GM23338 (cell line): ENCODE measurements around the gene IPPK. TPM values are rescaled to one million over a fixed set of nuclear protein-coding genes. Genes with fewer than 3 reads are reported as not detected.
"Not testable (repeated sequence)": the region's sequence is repeated elsewhere in the genome, so short reads cannot be mapped to it uniquely, and the experiment has no call there.

Experiments used
- ATAC-seq: fragments of 200-7000 bp; cut with Tn5 transposase; 3 replicates; pipeline ENCODE4 v1.9.1; 2020
- DNase-seq: peaks from one replicate; pipeline ENCODE4 v3.0.0-alpha.2; 2015; ENCODE audit warnings: low spot score
- H2AFZ ChIP-seq: fragments of 200-600 bp; sonication (generic); 2 replicates; pipeline ENCODE4 v1.8.0; 2016; ENCODE audit warnings: antibody characterized with exemption, mild to moderate bottlenecking, moderate library complexity
- H3F3A ChIP-seq: fragments of 200-600 bp; sonication (generic); replicated peaks from 2 replicates; pipeline ENCODE4 v1.8.0; 2017; ENCODE audit warnings: antibody characterized with exemption, mixed run types, low read depth
- H3K27ac ChIP-seq: fragments of 200-600 bp; sonication (generic); 2 replicates; pipeline ENCODE4 v1.6.1; 2016; ENCODE audit warnings: low read depth
- H3K27me3 ChIP-seq: fragments of 200-600 bp; sonication (generic); 2 replicates; pipeline ENCODE4 v1.8.0; 2016; ENCODE audit warnings: mild to moderate bottlenecking, mixed run types, moderate library complexity; ENCODE audit not compliant: insufficient read depth
- H3K36me3 ChIP-seq: fragments of 200-600 bp; sonication (generic); 2 replicates; pipeline ENCODE4 v1.8.0; 2016; ENCODE audit warnings: mild to moderate bottlenecking; ENCODE audit not compliant: insufficient read depth
- H3K4me1 ChIP-seq: fragments of 200-600 bp; sonication (generic); 2 replicates; pipeline ENCODE4 v1.8.0; 2016; ENCODE audit warnings: mild to moderate bottlenecking, moderate library complexity; ENCODE audit not compliant: insufficient read depth
- H3K4me2 ChIP-seq: fragments of 200-600 bp; sonication (generic); 2 replicates; pipeline ENCODE4 v1.7.1; 2017; ENCODE audit warnings: mixed run types
- H3K4me3 ChIP-seq: fragments of 200-600 bp; sonication (generic); 2 replicates; pipeline ENCODE4 v1.6.1; 2016; ENCODE audit warnings: mixed run types
- H3K79me2 ChIP-seq: fragments of 200-600 bp; sonication (generic); replicated peaks from 2 replicates; pipeline ENCODE4 v1.8.0; 2017; ENCODE audit warnings: mild to moderate bottlenecking; ENCODE audit not compliant: insufficient read depth
- H3K9me2 ChIP-seq: fragments of 200-600 bp; sonication (generic); 2 replicates; pipeline ENCODE4 v1.8.0; 2017; ENCODE audit not compliant: insufficient read depth
- H4K20me1 ChIP-seq: fragments of 200-600 bp; sonication (generic); replicated peaks from 2 replicates; pipeline ENCODE4 v1.8.0; 2017; ENCODE audit warnings: mild to moderate bottlenecking; ENCODE audit not compliant: insufficient read depth
- H3K27ac Mint-ChIP-seq: 2 replicates; pipeline ENCODE4 v1.8.0; 2020; ENCODE audit warnings: inconsistent platforms, mild to moderate bottlenecking, moderate library complexity, mixed read lengths
- H3K27me3 Mint-ChIP-seq: 3 replicates; pipeline ENCODE4 v1.8.0; 2022; ENCODE audit warnings: low read depth, mild to moderate bottlenecking, moderate library complexity, mixed read lengths, inconsistent platforms; ENCODE audit not compliant: insufficient read depth, poor library complexity
- H3K36me3 Mint-ChIP-seq: 3 replicates; pipeline ENCODE4 v1.8.0; 2021; ENCODE audit warnings: low read depth, mild to moderate bottlenecking, inconsistent platforms, moderate library complexity, mixed read lengths
- H3K4me1 Mint-ChIP-seq: 3 replicates; pipeline ENCODE4 v1.8.0; 2020; ENCODE audit warnings: mild to moderate bottlenecking, inconsistent platforms, mixed read lengths
- H3K4me3 Mint-ChIP-seq: 3 replicates; pipeline ENCODE4 v1.8.0; 2021; ENCODE audit warnings: moderate library complexity, mild to moderate bottlenecking, inconsistent platforms, mixed read lengths
- H3K9me3 Mint-ChIP-seq: 3 replicates; pipeline ENCODE4 v1.8.0; 2020; ENCODE audit warnings: moderate library complexity, mild to moderate bottlenecking, inconsistent platforms, mixed read lengths
- ETS1 ChIP-seq: IDR thresholded peaks from 2 replicates; pipeline ENCODE4 v1.6.1; 2016; ENCODE audit warnings: antibody characterized with exemption
- EZH2phosphoT487 ChIP-seq: fragments of 200-600 bp; sonication (generic); IDR thresholded peaks from one replicate; pipeline ENCODE4 v1.8.1; 2018; ENCODE audit warnings: antibody characterized with exemption; ENCODE audit not compliant: unreplicated experiment
- JUNB ChIP-seq: IDR thresholded peaks from one replicate; pipeline ENCODE4 v1.6.1; 2016; ENCODE audit warnings: antibody characterized with exemption; ENCODE audit not compliant: unreplicated experiment
- NANOG ChIP-seq: IDR thresholded peaks from 2 replicates; pipeline ENCODE4 v1.6.1; 2016; ENCODE audit warnings: antibody characterized with exemption, borderline replicate concordance
- STAT1 ChIP-seq: IDR thresholded peaks from one replicate; pipeline ENCODE4 v1.6.1; 2016; ENCODE audit warnings: antibody characterized with exemption; ENCODE audit not compliant: unreplicated experiment
- ZNF114 ChIP-seq: fragments of 250-450 bp; sonication (Bioruptor Pico); IDR thresholded peaks from 2 replicates; pipeline ENCODE4 v1.5.0; 2020; ENCODE audit warnings: mild to moderate bottlenecking, moderate library complexity
- ZNF331 ChIP-seq: fragments of 250-450 bp; sonication (Bioruptor Pico); IDR thresholded peaks from 2 replicates; pipeline ENCODE4 v1.5.0; 2020; ENCODE audit warnings: low read depth, mild to moderate bottlenecking, moderate library complexity
- polyA plus RNA-seq: library from polyadenylated mRNA; unstranded; fragments of >200 nt; fragmentation: Nextera tagmentation; extraction: Ambion mirVana; gene quantifications from 2 replicates; pipeline ENCODE4 v1.2.1, GENCODE V29; 2016
- total RNA-seq: library from RNA; depleted of rRNA; stranded (reverse); fragments of >200 nt; shearing (Covaris generic); gene quantifications from 2 replicates; pipeline ENCODE4 v1.2.3, GENCODE V29; 2014
- TF ChIP-seq, protein P1 (sequence below): fragments of 250-450 bp; sonication (Bioruptor Pico); IDR thresholded peaks from 2 replicates; pipeline ENCODE4 v1.5.0; 2020; ENCODE audit warnings: mild to moderate bottlenecking, moderate library complexity

Gene IPPK
- total and polyA plus RNA-seq, 2 experiments from 2014 or later: 6.5 to 17.5 TPM

- TF ChIP-seq ETS1: no peak
- no peak for TF ChIP-seq EZH2phosphoT487
- TF ChIP-seq STAT1: no peak
- TF ChIP-seq ZNF114 (CRISPR knock-in tag): no peak
Observed at GRCh38 chr9:92595930-92596329, 74.0 kb downstream of the IPPK start (continued).

GRCh38 chr9:92595075-92595474, 74.9 kb downstream of the IPPK start:
- not testable (repeated sequence) for H3K9me3 Mint-ChIP-seq, H3K27me3 Mint-ChIP-seq, H3K27me3 ChIP-seq, H3K27ac Mint-ChIP-seq, H2AFZ ChIP-seq, H3K4me2 ChIP-seq, H3K4me1 Mint-ChIP-seq, H3K4me3 Mint-ChIP-seq, ATAC-seq, H4K20me1 ChIP-seq, H3K9me2 ChIP-seq, H3K4me1 ChIP-seq, H3K79me2 ChIP-seq, H3K27ac ChIP-seq, H3K36me3 ChIP-seq, H3K4me3 ChIP-seq, H3K36me3 Mint-ChIP-seq, DNase-seq, H3F3A ChIP-seq

- DNase-seq (no peak), ATAC-seq (no peak)
- H3K4me3 Mint-ChIP-seq: no peak overlapping the region
- TF ChIP-seq ETS1 (no peak), JUNB (no peak), NANOG (no peak), ZNF114 (CRISPR knock-in tag) (no peak), EZH2phosphoT487 (no peak), STAT1 (no peak), ZNF331 (CRISPR knock-in tag) (no peak)
- TF ChIP-seq, protein P1, sequence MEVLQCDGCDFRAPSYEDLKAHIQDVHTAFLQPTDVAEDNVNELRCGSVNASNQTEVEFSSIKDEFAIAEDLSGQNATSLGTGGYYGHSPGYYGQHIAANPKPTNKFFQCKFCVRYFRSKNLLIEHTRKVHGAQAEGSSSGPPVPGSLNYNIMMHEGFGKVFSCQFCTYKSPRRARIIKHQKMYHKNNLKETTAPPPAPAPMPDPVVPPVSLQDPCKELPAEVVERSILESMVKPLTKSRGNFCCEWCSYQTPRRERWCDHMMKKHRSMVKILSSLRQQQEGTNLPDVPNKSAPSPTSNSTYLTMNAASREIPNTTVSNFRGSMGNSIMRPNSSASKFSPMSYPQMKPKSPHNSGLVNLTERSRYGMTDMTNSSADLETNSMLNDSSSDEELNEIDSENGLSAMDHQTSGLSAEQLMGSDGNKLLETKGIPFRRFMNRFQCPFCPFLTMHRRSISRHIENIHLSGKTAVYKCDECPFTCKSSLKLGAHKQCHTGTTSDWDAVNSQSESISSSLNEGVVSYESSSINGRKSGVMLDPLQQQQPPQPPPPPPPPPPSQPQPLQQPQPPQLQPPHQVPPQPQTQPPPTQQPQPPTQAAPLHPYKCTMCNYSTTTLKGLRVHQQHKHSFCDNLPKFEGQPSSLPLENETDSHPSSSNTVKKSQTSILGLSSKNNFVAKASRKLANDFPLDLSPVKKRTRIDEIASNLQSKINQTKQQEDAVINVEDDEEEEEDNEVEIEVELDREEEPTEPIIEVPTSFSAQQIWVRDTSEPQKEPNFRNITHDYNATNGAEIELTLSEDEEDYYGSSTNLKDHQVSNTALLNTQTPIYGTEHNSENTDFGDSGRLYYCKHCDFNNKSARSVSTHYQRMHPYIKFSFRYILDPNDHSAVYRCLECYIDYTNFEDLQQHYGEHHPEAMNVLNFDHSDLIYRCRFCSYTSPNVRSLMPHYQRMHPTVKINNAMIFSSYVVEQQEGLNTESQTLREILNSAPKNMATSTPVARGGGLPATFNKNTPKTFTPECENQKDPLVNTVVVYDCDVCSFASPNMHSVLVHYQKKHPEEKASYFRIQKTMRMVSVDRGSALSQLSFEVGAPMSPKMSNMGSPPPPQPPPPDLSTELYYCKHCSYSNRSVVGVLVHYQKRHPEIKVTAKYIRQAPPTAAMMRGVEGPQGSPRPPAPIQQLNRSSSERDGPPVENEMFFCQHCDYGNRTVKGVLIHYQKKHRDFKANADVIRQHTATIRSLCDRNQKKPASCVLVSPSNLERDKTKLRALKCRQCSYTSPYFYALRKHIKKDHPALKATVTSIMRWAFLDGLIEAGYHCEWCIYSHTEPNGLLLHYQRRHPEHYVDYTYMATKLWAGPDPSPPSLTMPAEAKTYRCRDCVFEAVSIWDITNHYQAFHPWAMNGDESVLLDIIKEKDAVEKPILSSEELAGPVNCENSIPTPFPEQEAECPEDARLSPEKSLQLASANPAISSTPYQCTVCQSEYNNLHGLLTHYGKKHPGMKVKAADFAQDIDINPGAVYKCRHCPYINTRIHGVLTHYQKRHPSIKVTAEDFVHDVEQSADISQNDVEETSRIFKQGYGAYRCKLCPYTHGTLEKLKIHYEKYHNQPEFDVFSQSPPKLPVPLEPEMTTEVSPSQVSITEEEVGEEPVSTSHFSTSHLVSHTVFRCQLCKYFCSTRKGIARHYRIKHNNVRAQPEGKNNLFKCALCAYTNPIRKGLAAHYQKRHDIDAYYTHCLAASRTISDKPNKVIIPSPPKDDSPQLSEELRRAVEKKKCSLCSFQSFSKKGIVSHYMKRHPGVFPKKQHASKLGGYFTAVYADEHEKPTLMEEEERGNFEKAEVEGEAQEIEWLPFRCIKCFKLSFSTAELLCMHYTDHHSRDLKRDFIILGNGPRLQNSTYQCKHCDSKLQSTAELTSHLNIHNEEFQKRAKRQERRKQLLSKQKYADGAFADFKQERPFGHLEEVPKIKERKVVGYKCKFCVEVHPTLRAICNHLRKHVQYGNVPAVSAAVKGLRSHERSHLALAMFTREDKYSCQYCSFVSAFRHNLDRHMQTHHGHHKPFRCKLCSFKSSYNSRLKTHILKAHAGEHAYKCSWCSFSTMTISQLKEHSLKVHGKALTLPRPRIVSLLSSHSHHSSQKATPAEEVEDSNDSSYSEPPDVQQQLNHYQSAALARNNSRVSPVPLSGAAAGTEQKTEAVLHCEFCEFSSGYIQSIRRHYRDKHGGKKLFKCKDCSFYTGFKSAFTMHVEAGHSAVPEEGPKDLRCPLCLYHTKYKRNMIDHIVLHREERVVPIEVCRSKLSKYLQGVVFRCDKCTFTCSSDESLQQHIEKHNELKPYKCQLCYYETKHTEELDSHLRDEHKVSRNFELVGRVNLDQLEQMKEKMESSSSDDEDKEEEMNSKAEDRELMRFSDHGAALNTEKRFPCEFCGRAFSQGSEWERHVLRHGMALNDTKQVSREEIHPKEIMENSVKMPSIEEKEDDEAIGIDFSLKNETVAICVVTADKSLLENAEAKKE (CRISPR knock-in tag): no peak
Observed at GRCh38 chr9:92592946-92593861, 76.7 kb downstream of the IPPK start.

More at GRCh38 chr9:92592946-92593861, 76.7 kb downstream of the IPPK start:
- no peak overlapping the region for H2AFZ ChIP-seq
- no peak overlapping the region for H3K27ac ChIP-seq
- peaks cover 2% of the 10 kb centered on the region for H3K27me3 Mint-ChIP-seq
- no peaks in the 10 kb centered on the region for H3F3A ChIP-seq
- H3K9me3 Mint-ChIP-seq: no peaks in the 10 kb centered on the region
- no peaks in the 10 kb centered on the region for H4K20me1 ChIP-seq
- no peak overlapping the region for H3K4me3 ChIP-seq
- H3K79me2 ChIP-seq: no peaks in the 10 kb centered on the region
- no peaks in the 10 kb centered on the region for H3K27me3 ChIP-seq
- peaks cover 8% of the 10 kb centered on the region for H3K4me1 Mint-ChIP-seq
- no peak overlapping the region for H3K27ac Mint-ChIP-seq
- H3K4me1 ChIP-seq: peaks cover 7% of the 10 kb centered on the region; the same call in 1 of the 2 replicates
- H3K4me2 ChIP-seq: no peak overlapping the region
- no peaks in the 10 kb centered on the region for H3K36me3 Mint-ChIP-seq
- H3K36me3 ChIP-seq: no peaks in the 10 kb centered on the region
- H3K9me2 ChIP-seq: no peaks in the 10 kb centered on the region
